A673 (cell line): Measurements from ENCODE around the gene IGF2. TPM values are rescaled to one million over a fixed set of nuclear protein-coding genes. Genes with fewer than 3 reads are reported as not detected.

Experiments used
- BruUV-seq: library from RNA; stranded (reverse); fragments of 400-500 nt; replicated peaks from 2 replicates; lab custom pipeline; 2021; lab: Mats Ljungman, UMichigan
- CTCF ChIA-PET: fragments of 300-600 bp; sonication (Branson Sonifier 250); formaldehyde crosslinking; loops from one replicate; lab custom pipeline; 2022; ENCODE audit warnings: antibody characterized with exemption; lab: Charles Lee
- POLR2A ChIA-PET: fragments of 300-600 bp; sonication (Branson Sonifier 250); formaldehyde crosslinking; loops from one replicate; lab custom pipeline; 2022; ENCODE audit warnings: antibody characterized with exemption; ENCODE audit not compliant: low non-redundant PET; lab: Charles Lee
- DNase-seq: peaks from one replicate; pipeline ENCODE4 v3.0.0-alpha.2; 2015; ENCODE audit warnings: low spot score
- H3K27ac ChIP-seq: fragments of 200-600 bp; sonication (generic); 2 replicates; pipeline ENCODE4 v1.5.1; 2016; ENCODE audit warnings: mixed run types, low read depth, mild to moderate bottlenecking, mixed read lengths, antibody characterized with exemption, low read length; ENCODE audit not compliant: poor library complexity, severe bottlenecking
- H3K27me3 ChIP-seq: fragments of 200-600 bp; sonication (generic); replicated peaks from 2 replicates; pipeline ENCODE4 v1.6.1; 2017; ENCODE audit warnings: mixed run types, low read depth, mild to moderate bottlenecking, mixed read lengths, antibody characterized with exemption, low read length; ENCODE audit not compliant: insufficient read depth, poor library complexity
- H3K36me3 ChIP-seq: fragments of 200-600 bp; sonication (generic); 2 replicates; pipeline ENCODE4 v1.6.1; 2016; ENCODE audit warnings: mixed run types, mild to moderate bottlenecking, mixed read lengths, antibody characterized with exemption, low read length; ENCODE audit not compliant: insufficient read depth, poor library complexity, severe bottlenecking
- H3K4me1 ChIP-seq: fragments of 200-600 bp; sonication (generic); 2 replicates; pipeline ENCODE4 v1.6.1; 2017; ENCODE audit warnings: mixed run types, mild to moderate bottlenecking, mixed read lengths, antibody characterized with exemption, low read length; ENCODE audit not compliant: insufficient read depth, poor library complexity, severe bottlenecking
- H3K4me3 ChIP-seq: fragments of 200-600 bp; sonication (generic); 2 replicates; pipeline ENCODE4 v1.5.1; 2016; ENCODE audit warnings: low read depth, mixed run types, mild to moderate bottlenecking, mixed read lengths, low read length; ENCODE audit not compliant: poor library complexity, severe bottlenecking
- H3K9me3 ChIP-seq: fragments of 200-600 bp; sonication (generic); 2 replicates; pipeline ENCODE4 v1.6.1; 2016; ENCODE audit warnings: mixed run types, low read depth, mild to moderate bottlenecking, mixed read lengths, antibody characterized with exemption, low read length; ENCODE audit not compliant: poor library complexity, severe bottlenecking
- EZH2 ChIP-seq: fragments of 200-600 bp; sonication (generic); IDR thresholded peaks from 2 replicates; pipeline ENCODE4 v1.6.1; 2017; ENCODE audit warnings: borderline replicate concordance, low read depth, mild to moderate bottlenecking, mixed read lengths, antibody characterized with exemption, low read length; ENCODE audit not compliant: poor library complexity, severe bottlenecking
- intact Hi-C: fragments of 100-400 bp; cut with micrococcal nuclease; formaldehyde crosslinking; loops from one replicate; pipeline ENCODE4 v1.10.0; 2022; ENCODE audit not compliant: unreplicated experiment
- total RNA-seq: library from RNA; stranded (reverse); gene quantifications from 2 replicates; pipeline ENCODE4 v1.2.3, GENCODE V29; 2021
- TF ChIP-seq, protein P1 (sequence below): fragments of 300-800, 200-600 bp; sonication (generic); conservative IDR thresholded peaks from 2 replicates; pipeline ENCODE4 v1.5.1; 2017; ENCODE audit warnings: low read depth, mild to moderate bottlenecking, antibody characterized with exemption, low read length, moderate library complexity, mixed read lengths

Gene IGF2
- total RNA-seq, 1 experiment from 2014 or later: 0.17 TPM

DNA sequence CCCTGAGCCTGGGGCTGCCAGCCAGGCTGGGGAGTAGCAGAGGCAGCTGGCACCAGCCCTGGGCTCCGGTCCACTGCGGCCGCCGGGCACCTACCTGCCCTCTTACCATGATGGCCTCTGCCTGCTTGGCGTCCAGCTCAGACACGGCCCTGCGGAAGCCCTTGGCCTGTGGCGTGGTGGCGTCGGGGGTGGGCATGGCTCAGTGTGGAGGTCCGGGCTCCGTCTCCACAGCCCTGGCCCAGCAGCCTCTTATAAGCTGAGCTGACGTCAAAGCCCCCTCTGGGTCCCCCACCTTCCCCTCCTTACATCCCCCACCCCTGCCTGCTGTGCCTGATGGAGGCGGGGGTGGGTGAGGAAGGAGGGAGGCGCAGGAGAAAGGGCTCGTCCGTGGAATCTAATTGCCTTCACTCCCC, 32.4 kb upstream of the IGF2 start, which contains the start of gene TH:
TH (minus strand) TSS at position 225 of the 413 bp plus-strand sequence; CDS start at position 196, 29 bp downstream.
- no peak for TF ChIP-seq EZH2
- TF ChIP-seq, protein P1, sequence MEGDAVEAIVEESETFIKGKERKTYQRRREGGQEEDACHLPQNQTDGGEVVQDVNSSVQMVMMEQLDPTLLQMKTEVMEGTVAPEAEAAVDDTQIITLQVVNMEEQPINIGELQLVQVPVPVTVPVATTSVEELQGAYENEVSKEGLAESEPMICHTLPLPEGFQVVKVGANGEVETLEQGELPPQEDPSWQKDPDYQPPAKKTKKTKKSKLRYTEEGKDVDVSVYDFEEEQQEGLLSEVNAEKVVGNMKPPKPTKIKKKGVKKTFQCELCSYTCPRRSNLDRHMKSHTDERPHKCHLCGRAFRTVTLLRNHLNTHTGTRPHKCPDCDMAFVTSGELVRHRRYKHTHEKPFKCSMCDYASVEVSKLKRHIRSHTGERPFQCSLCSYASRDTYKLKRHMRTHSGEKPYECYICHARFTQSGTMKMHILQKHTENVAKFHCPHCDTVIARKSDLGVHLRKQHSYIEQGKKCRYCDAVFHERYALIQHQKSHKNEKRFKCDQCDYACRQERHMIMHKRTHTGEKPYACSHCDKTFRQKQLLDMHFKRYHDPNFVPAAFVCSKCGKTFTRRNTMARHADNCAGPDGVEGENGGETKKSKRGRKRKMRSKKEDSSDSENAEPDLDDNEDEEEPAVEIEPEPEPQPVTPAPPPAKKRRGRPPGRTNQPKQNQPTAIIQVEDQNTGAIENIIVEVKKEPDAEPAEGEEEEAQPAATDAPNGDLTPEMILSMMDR: no peak

DNA sequence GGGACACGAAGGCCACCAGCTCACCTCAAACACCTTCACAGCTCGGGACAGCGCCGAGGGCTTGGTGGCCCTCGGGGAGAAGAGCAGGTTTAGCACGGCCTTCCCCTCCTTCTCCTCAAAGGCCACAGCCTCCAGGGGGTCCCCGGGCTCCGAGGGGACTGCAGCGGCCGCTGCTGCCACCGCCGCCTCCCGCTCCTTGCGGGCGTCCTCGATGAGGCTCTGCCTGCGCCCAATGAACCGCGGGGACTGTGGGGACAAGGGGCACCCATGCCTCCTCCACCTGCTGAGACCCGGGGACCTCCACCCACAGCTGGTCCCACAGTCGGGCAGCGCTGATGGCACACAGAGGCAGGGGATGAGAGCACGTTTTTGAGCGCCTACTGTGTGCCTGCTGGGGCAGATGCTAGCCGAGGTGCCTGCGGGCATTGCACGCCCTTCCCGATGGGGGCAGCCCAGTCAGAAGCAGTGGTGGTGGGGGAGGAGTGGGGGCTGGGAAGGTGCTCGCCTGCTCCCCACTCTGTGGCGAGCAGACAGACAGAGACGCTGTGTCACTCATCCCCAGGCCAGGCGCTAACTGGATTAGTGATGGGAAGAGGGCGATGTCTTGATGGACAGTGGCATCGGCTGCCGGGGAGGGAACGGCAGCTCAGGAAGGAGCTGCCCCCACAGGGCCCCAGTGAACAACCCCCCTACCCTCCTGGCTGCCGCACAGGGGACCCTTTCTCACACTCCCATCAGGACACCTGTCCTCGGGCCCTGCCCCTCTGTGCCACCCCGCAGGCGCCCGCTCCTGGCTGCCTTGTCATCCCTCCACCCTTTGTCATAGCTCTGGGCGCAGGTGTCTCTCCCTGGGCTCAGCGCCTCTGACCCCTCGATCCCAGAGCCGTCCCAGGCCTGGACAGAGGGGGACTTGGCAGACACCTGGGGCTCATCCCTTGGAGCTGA, 30.7 kb upstream of the IGF2 start:
- no peaks in the 10 kb centered on the region for H3K4me1 ChIP-seq
- H3K36me3 ChIP-seq: no peaks in the 10 kb centered on the region
- POLR2A ChIA-PET: no interaction called here
- no peak overlapping the region for H3K27ac ChIP-seq
- H3K9me3 ChIP-seq: no peaks in the 10 kb centered on the region
- no peak overlapping the region for H3K4me3 ChIP-seq
- H3K27me3 ChIP-seq: no peaks in the 10 kb centered on the region
- no peak for TF ChIP-seq EZH2
- TF ChIP-seq, protein P1: no peak
- DNase-seq: no peak
- CTCF ChIA-PET: interaction anchor here (1.5 kb wide), 1 partner anchor 250 kb away, joined by 3 read pairs; no protein-coding TSS in a partner anchor
- no TSS peak for BruUV-seq
- intact Hi-C loops: no loop called here

More for the DNA sequence above, 32.4 kb upstream of the IGF2 start, which contains the start of gene TH:
- intact Hi-C loops: no loop called here
- H3K27me3 ChIP-seq: no peaks in the 10 kb centered on the region
- no peaks in the 10 kb centered on the region for H3K4me1 ChIP-seq
- no peaks in the 10 kb centered on the region for H3K9me3 ChIP-seq
- DNase-seq: no peak
- no peak within 1 kb of the TSS for H3K4me3 ChIP-seq
- POLR2A ChIA-PET: no interaction called here
- no peak within 1 kb of the TSS for H3K27ac ChIP-seq
- CTCF ChIA-PET: no interaction called here
- BruUV-seq: no TSS peak
- no peaks in the 10 kb centered on the region for H3K36me3 ChIP-seq

DNA sequence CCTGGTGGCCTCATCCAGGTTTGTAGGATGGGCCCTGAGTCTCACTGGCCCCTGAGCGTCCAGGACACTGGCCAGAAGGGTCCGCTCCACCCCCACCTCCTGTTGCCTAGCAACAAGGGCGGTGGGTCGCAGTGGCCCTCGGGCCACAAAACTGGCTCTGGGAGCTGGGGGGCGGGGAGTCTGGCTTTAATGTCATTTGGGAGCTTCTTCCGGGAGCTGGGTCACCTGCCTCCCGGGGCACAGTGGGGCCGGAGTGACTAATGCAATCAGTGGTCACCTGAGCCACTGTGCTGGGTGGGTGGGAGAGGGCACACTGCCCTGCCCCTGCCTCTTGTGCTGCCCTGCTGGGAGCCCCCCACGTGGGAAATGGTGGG, 29.8 kb upstream of the IGF2 start:
- Histone ChIP-seq H3K27me3 (no peaks in the 10 kb centered on the region), H3K27ac (no peak overlapping the region), H3K36me3 (no peaks in the 10 kb centered on the region), H3K9me3 (no peaks in the 10 kb centered on the region), H3K4me3 (no peak overlapping the region), H3K4me1 (no peaks in the 10 kb centered on the region)
- ChIA-PET POLR2A (no interaction called here), CTCF (no interaction called here)
- no TSS peak for BruUV-seq
- intact Hi-C loops: no loop called here
- TF ChIP-seq, protein P1: no peak
- TF ChIP-seq EZH2: no peak
- no peak for DNase-seq
